Activated B cell treated with CpG ODN at 0.5 μM for 24 hours (primary cell): ENCODE data around the gene ARL15. TPM values are rescaled to one million over a fixed set of nuclear protein-coding genes. Genes with fewer than 3 reads are reported as not detected.
A peak's percentile ranks its signal among the peaks of the same experiment; 100 is the strongest.

Source experiments
- ATAC-seq: fragments of 200-7000 bp; cut with Tn5 transposase; one replicate; pipeline ENCODE4 v1.10.0; 2021; ENCODE audit warnings: low read depth, mild to moderate bottlenecking, moderate library complexity
- CTCF ChIA-PET: fragments of 350-600 bp; sonication (Branson Sonifier 250); formaldehyde crosslinking; loops from one replicate; lab custom pipeline; 2021; ENCODE audit warnings: antibody characterized with exemption; lab: Charles Lee
- POLR2A ChIA-PET: fragments of 350-600 bp; sonication (Branson Sonifier 250); formaldehyde crosslinking; loops from one replicate; lab custom pipeline; 2021; ENCODE audit warnings: antibody characterized with exemption; lab: Charles Lee
- DNase-seq: peaks from one replicate; pipeline ENCODE4 v3.0.0; 2022
- H3K27ac Mint-ChIP-seq: one replicate; pipeline ENCODE4 v1.8.0; 2020; ENCODE audit warnings: mixed read lengths
- H3K27me3 Mint-ChIP-seq: one replicate; pipeline ENCODE4 v1.8.0; 2021; ENCODE audit warnings: mixed read lengths
- H3K36me3 Mint-ChIP-seq: one replicate; pipeline ENCODE4 v1.8.0; 2021; ENCODE audit warnings: low read depth, mixed read lengths
- H3K4me1 Mint-ChIP-seq: one replicate; pipeline ENCODE4 v1.8.0; 2021; ENCODE audit warnings: mixed read lengths
- H3K4me3 Mint-ChIP-seq: one replicate; pipeline ENCODE4 v1.8.0; 2020; ENCODE audit warnings: mild to moderate bottlenecking, mixed read lengths
- H3K9me3 Mint-ChIP-seq: one replicate; pipeline ENCODE4 v1.8.0; 2020; ENCODE audit warnings: mixed read lengths
- intact Hi-C: fragments of 100-400 bp; cut with micrococcal nuclease; formaldehyde crosslinking; loops from one replicate; pipeline ENCODE4 v1.15.1; 2024
- total RNA-seq: library from RNA; stranded (reverse); gene quantifications from 2 replicates; pipeline ENCODE4 v1.2.3, GENCODE V29; 2022
- TF ChIP-seq, protein P1 (sequence below): fragments of 200-600 bp; IDR thresholded peaks from one replicate; pipeline ENCODE4 v1.8.0; 2022; ENCODE audit warnings: antibody characterized with exemption, mild to moderate bottlenecking

The ARL15 gene
- total RNA-seq, 1 donor from 2014 or later, result 17.5 TPM

DNA sequence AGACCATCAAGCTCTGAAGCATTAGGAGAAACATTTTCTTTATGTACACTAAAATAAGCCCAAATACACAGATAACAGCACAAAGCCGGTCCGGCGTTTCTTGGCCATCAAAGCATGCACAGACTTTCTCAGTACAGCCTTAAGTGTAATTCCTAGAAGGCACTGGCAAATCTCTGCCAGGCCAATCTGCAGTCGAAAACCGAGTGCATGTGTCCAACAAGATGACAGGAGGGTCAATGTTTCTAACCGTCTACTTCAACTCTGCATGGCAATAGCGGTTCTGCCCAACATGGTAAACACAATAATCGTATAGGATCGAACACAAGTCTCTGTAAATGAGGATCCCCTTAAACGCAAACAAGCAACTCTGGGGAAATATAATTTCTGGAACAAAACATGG is 1.1 kb downstream of the ARL15 start:
- H3K9me3 Mint-ChIP-seq, result no peaks in the 10 kb centered on the region
- intact Hi-C loops, result no loop called here
- CTCF ChIA-PET, result interaction anchor here (1.1 kb wide), 1 partner anchor 65 kb away, joined by 3 read pairs; no protein-coding TSS in a partner anchor
- no peaks in the 10 kb centered on the region for H3K27me3 Mint-ChIP-seq
- peak overlapping the region; percentile 97 for H3K4me3 Mint-ChIP-seq
- H3K36me3 Mint-ChIP-seq, result peaks cover 12% of the 10 kb centered on the region
- no peak overlapping the region for H3K27ac Mint-ChIP-seq
- peaks cover 24% of the 10 kb centered on the region for H3K4me1 Mint-ChIP-seq
- TF ChIP-seq, protein P1, sequence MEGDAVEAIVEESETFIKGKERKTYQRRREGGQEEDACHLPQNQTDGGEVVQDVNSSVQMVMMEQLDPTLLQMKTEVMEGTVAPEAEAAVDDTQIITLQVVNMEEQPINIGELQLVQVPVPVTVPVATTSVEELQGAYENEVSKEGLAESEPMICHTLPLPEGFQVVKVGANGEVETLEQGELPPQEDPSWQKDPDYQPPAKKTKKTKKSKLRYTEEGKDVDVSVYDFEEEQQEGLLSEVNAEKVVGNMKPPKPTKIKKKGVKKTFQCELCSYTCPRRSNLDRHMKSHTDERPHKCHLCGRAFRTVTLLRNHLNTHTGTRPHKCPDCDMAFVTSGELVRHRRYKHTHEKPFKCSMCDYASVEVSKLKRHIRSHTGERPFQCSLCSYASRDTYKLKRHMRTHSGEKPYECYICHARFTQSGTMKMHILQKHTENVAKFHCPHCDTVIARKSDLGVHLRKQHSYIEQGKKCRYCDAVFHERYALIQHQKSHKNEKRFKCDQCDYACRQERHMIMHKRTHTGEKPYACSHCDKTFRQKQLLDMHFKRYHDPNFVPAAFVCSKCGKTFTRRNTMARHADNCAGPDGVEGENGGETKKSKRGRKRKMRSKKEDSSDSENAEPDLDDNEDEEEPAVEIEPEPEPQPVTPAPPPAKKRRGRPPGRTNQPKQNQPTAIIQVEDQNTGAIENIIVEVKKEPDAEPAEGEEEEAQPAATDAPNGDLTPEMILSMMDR, result no peak
- DNase-seq, result no peak
- POLR2A ChIA-PET, result interaction anchor here (1.2 kb wide), 1 partner anchor 75 kb away, joined by 3 read pairs; no protein-coding TSS in a partner anchor
- no peak for ATAC-seq

DNA sequence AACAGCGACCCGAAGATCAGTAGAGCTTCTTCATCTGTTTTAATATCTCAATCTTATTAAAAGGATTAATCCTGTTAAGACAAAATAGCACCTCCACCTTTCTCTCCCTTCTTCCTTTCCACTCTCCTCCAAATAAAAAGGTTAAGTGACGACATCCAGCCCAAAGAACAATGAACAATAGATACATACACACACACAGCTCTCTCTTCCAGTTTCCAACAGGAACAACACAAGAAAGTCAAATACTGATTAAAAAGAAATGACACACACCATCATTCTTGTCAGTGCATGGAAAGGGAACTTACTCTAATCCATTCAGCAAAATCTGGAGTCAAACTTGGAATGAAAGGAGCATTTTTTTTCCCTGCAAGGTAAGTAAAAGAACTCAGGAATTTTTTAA is 2.8 kb downstream of the ARL15 start:
- ChIA-PET POLR2A (no interaction called here), CTCF (no interaction called here)
- Mint-ChIP-seq H3K36me3 (peaks cover 12% of the 10 kb centered on the region), H3K4me1 (peaks cover 24% of the 10 kb centered on the region), H3K9me3 (no peaks in the 10 kb centered on the region), H3K27ac (no peak overlapping the region), H3K27me3 (no peaks in the 10 kb centered on the region), H3K4me3 (no peak overlapping the region)
- ATAC-seq (no peak), DNase-seq (no peak)
- TF ChIP-seq, protein P1, result no peak
- intact Hi-C loops, result no loop called here

DNA sequence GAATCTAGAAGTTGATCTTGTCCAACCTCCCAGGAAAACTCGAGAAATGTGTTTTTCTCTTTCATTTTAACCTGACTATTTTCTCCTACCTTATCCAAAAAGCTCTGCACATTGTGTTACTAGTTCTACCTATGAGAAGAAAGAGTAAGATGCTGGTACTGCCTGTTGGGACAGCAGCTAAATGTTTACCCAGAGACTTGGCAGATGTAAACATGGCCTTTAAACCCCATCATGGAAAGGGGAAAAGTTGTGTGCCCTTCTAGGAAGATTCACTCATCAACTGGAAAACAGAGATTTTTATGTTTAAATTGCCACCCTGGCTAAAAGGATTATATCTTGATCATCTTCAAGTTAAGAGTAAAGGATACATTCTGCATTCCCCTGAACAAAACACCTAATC is 3.5 kb downstream of the ARL15 start:
- no peak for DNase-seq
- POLR2A ChIA-PET, result no interaction called here
- CTCF ChIA-PET, result no interaction called here
- Mint-ChIP-seq H3K36me3 (peaks cover 12% of the 10 kb centered on the region), H3K27ac (no peak overlapping the region), H3K4me3 (no peak overlapping the region), H3K27me3 (no peaks in the 10 kb centered on the region), H3K4me1 (peaks cover 28% of the 10 kb centered on the region), H3K9me3 (no peaks in the 10 kb centered on the region)
- no peak for ATAC-seq
- intact Hi-C loops, result no loop called here
- TF ChIP-seq, protein P1, result no peak

DNA sequence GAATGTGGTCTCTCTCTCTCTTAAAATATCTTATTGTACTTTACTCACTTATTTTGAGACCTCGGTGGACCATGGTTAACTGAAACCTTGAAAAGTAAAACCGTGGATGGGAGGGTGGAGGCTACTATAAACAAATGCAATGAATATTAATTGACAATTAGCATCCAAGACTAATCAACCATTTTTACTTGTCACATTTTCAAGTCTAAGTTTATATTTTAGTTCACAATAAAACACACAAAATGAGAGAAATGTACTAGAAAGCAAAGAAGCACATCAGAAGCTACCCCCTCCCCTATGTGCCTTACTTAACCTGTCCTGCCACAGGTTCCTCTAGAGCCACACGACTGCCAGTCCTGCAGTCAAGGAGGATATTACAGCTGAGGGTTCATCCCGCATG is 4.6 kb downstream of the ARL15 start:
- DNase-seq, result no peak
- POLR2A ChIA-PET, result no interaction called here
- CTCF ChIA-PET, result no interaction called here
- no peaks in the 10 kb centered on the region for H3K9me3 Mint-ChIP-seq
- intact Hi-C loops, result no loop called here
- ATAC-seq, result no peak
- H3K36me3 Mint-ChIP-seq, result peaks cover 7% of the 10 kb centered on the region
- no peak overlapping the region for H3K27ac Mint-ChIP-seq
- TF ChIP-seq, protein P1, result no peak
- H3K27me3 Mint-ChIP-seq, result no peaks in the 10 kb centered on the region
- no peak overlapping the region for H3K4me3 Mint-ChIP-seq
- H3K4me1 Mint-ChIP-seq, result peaks cover 26% of the 10 kb centered on the region

DNA sequence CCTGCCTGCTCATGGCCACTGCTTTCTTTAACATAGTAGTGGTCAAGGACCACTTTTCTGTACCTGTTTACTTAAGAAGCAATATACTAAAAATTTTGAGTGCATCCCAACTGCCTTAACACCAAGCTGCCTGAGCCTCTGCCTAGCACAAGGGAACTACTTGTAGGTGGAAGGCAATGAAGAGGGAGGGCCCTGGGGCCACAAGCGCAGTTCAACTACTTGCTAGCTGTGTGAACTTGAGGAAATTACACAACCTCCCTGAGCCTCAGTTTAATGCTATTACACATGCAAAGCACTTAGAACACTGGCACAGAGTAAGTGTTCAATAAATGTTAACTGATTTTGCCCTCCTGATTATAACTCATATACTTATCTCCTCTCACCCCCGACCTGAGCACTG is 6.3 kb downstream of the ARL15 start:
- CTCF ChIA-PET, result no interaction called here
- intact Hi-C loops, result no loop called here
- peaks cover 19% of the 10 kb centered on the region for H3K4me1 Mint-ChIP-seq
- TF ChIP-seq, protein P1, result no peak
- H3K4me3 Mint-ChIP-seq, result no peak overlapping the region
- H3K27me3 Mint-ChIP-seq, result no peaks in the 10 kb centered on the region
- DNase-seq (no peak), ATAC-seq (no peak)
- no peaks in the 10 kb centered on the region for H3K9me3 Mint-ChIP-seq
- H3K36me3 Mint-ChIP-seq, result no peaks in the 10 kb centered on the region
- H3K27ac Mint-ChIP-seq, result no peak overlapping the region
- POLR2A ChIA-PET, result no interaction called here
